Measurements from ENCODE around the gene JOSD2. TPM values are rescaled to one million over a fixed set of nuclear protein-coding genes. Genes with fewer than 3 reads are reported as not detected.

Gene JOSD2
- polyA plus RNA-seq, 3 donors from 2014 or later, result 21.4 to 28.2 (median 26.1) TPM

- Mint-ChIP-seq H3K4me1 (peaks cover 11 to 18% of the 10 kb centered on the region in 2 donors), H3K27ac (peak overlapping the region in 3 of 6 donors; percentile 39 to 66 (median 45)), H3K9me3 (no peaks in the 10 kb centered on the region), H3K36me3 (no peaks in the 10 kb centered on the region), H3K4me3 (peak overlapping the region in 2 of 5 donors; percentile 43 to 44), H3K27me3 (ENCODE audit: low read depth in 3 of 3) (peaks cover 7 to 10% (median 7%) of the 10 kb centered on the region in 3 donors)
- DNase-seq, result no peak
Measured at GRCh38 chr19:50514346-50515167, 3.6 kb upstream of the JOSD2 start.

DNA sequence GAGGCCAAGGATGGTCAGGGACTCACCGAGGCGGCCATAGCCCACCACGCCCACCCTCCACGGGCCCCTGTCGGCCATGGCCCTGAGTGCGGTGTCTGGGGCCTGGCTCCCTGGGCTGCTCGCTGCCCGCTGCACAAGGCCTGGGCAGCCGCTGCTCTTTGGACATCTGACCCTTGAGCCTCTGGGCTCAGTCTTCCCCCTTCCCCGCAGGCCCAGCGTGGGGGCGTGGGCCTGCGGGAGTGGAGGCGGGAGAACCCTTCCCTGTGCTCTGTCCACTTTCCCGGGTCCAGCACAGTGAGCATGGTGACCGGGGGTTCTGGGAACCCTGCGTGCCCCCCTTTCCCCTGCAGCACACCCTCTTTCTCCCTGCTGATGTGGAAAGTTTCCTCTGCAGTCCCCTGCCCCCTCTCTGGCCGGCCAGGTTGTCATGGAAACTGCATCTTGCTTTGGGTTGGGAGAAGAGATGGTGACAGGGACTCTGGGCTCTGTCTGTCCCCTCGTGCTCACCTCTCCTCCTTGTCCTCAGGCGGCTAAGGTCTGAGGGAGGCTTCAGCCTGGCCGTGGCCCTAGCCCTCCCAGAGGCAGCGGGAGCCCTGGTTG, 2.9 kb upstream of the JOSD2 start, which contains the start of gene ASPDH:
Gene ASPDH, minus strand, starts transcription at position 168 of the 600 bp plus-strand sequence. Its CDS starts 90 bp downstream, at position 78.
- peaks cover 5 to 10% (median 8%) of the 10 kb centered on the region in 3 donors for H3K27me3 Mint-ChIP-seq (ENCODE audit: low read depth in 3 of 3)
- H3K4me3 Mint-ChIP-seq, result peak within 1 kb of the TSS in 3 of 5 donors; percentile 43 to 51 (median 44)

DNA sequence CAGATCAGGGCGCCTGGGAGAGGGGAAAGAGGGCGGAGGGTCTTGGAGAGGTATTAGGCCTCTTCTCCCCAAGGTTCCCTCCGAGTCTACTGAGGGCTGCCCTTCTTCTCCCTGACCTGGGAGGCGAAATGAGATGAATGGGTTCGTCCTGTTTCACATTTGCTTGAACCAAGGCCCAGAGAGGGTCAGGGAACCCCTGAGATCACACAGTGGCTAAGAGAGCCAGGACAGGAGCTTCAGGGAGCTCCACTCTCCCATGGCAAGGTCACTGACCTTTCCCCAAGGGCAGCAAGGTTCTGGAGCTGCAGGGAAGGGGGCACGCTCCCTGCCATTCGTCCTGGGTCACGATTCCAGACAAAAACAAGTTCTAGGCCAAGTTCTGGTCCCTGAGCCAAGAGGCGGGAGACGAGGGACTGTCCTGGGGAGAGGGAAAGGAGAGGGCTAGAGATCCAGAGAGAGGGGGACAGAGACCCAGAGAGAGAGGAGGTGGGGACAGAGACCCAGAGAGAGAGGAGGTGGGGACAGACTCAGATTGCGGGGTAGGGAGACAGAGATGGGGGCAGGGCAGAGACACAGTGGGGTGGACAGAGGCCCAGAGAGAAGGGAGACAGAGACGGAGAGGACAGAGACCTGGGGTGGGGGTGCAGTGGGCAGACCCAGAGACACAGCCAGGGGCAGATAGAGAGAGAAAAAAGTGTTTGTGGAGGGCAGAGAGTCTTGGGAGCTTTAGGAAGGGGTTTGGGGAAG, 2.2 kb upstream of the JOSD2 start:
- Mint-ChIP-seq H3K27ac (peak overlapping the region in 3 of 6 donors; percentile 74 to 81 (median 80)), H3K4me1 (peaks cover 16 to 18% of the 10 kb centered on the region in 2 donors), H3K27me3 (ENCODE audit: low read depth in 3 of 3) (peaks cover 5 to 10% (median 8%) of the 10 kb centered on the region in 3 donors), H3K9me3 (no peaks in the 10 kb centered on the region), H3K36me3 (no peaks in the 10 kb centered on the region), H3K4me3 (peak overlapping the region in 2 of 5 donors; percentile 25 to 51)
- no peak for DNase-seq

More for the DNA sequence above, 2.9 kb upstream of the JOSD2 start, which contains the start of gene ASPDH:
- no peaks in the 10 kb centered on the region for H3K36me3 Mint-ChIP-seq
- DNase-seq, result no peak
- H3K27ac Mint-ChIP-seq, result peak within 1 kb of the TSS in 5 of 6 donors; percentile 39 to 81 (median 74)
- peaks cover 14 to 18% of the 10 kb centered on the region in 2 donors for H3K4me1 Mint-ChIP-seq
- no peaks in the 10 kb centered on the region for H3K9me3 Mint-ChIP-seq

DNA sequence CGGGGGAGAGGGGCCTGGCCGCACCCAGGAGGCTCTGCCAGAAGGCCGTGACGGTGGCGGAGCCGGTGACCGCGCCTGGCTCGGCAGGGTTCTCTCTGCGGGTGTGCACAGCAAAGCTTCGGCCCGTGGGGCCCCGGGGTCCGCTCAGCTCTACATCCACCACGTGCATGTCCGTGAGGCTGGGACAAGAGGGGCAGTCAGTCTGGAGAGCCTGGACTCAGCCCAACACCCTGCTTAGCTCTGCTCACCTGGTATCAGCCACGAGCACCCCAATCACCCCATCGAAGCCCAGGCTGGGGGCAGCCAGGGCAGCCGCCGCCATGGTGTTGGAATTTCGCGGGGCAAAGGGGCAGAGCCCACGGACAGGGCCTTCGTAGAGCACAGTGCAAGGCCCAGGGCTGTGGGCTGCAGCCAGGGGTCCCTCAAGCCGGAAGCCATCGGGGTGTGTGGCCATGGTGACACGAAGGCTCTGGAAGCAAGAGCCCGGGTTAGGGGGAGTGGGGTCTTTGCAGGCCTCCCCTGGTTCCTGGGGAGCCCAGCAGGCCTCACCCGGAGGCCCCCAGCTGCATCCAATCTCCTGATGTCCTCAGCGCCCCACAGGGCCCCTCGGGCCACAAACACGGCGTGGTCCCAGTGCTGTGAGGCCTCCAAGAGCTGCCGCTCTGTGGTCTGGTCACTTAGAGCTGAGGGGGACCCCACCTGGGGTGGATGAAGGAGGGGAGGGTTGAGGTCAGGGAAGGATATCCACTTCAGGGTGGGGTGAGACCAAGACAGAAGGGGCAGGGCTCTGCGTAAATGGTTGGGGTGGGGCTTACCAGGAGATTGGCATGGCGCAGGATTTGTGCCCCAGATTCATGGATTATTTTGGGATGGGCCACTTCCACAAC, 1.4 kb upstream of the JOSD2 start:
- Mint-ChIP-seq H3K27me3 (ENCODE audit: low read depth in 3 of 3) (peaks cover 5 to 10% (median 8%) of the 10 kb centered on the region in 3 donors), H3K9me3 (no peaks in the 10 kb centered on the region), H3K36me3 (no peaks in the 10 kb centered on the region), H3K4me1 (peaks cover 16 to 18% of the 10 kb centered on the region in 2 donors), H3K4me3 (no peak overlapping the region), H3K27ac (peak overlapping the region in 2 of 6 donors; percentile 24 to 94)
- no peak for DNase-seq

DNA sequence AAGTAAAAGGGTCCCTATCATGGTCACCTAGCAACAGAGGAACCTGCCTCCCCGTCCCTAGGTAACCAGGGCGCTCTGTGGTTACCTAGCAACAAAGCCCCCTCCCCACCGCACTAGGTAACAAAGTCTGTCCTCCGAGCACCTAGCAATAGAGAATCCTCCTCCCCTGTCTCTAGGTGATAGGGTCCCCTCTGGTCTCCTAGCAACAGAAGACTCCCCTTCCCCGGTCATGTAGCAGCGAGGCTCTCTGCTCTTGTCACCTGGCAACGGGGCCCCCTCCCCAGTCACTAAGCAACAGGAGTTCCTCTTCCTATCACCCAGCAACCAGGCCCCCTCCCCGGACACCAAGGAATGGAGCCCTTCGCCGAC, 307 bp downstream of the JOSD2 start:
- H3K9me3 Mint-ChIP-seq, result no peaks in the 10 kb centered on the region
- peak overlapping the region; percentile 88 to 96 (median 90) for H3K4me3 Mint-ChIP-seq
- H3K27ac Mint-ChIP-seq, result peak overlapping the region; percentile 84 to 98 (median 96)
- H3K4me1 Mint-ChIP-seq, result peaks cover 16 to 18% of the 10 kb centered on the region in 2 donors
- H3K27me3 Mint-ChIP-seq (ENCODE audit: low read depth in 3 of 3), result peaks cover 3 to 10% (median 8%) of the 10 kb centered on the region in 3 donors
- H3K36me3 Mint-ChIP-seq, result no peaks in the 10 kb centered on the region
- no peak for DNase-seq

GRCh38 chr19:50510121-50510670, 795 bp downstream of the JOSD2 start:
- H3K4me3 Mint-ChIP-seq, result peak overlapping the region; percentile 88 to 96 (median 90)

GRCh38 chr19:50509366-50509765, 1.6 kb downstream of the JOSD2 start:
- peak overlapping the region in 3 of 5 donors; percentile 36 to 62 (median 45) for H3K4me3 Mint-ChIP-seq
- H3K27me3 Mint-ChIP-seq (ENCODE audit: low read depth in 3 of 3), result peaks cover 2 to 10% (median 7%) of the 10 kb centered on the region in 3 donors
- H3K9me3 Mint-ChIP-seq, result no peaks in the 10 kb centered on the region
- no peak for DNase-seq
- peak overlapping the region in 4 of 6 donors; percentile 35 to 90 (median 52) for H3K27ac Mint-ChIP-seq
- H3K36me3 Mint-ChIP-seq, result no peaks in the 10 kb centered on the region
- peaks cover 16 to 18% of the 10 kb centered on the region in 2 donors for H3K4me1 Mint-ChIP-seq

More at GRCh38 chr19:50510121-50510670, 795 bp downstream of the JOSD2 start:
- Mint-ChIP-seq H3K9me3 (no peaks in the 10 kb centered on the region), H3K27me3 (ENCODE audit: low read depth in 3 of 3) (peaks cover 3 to 10% (median 8%) of the 10 kb centered on the region in 3 donors), H3K4me1 (peaks cover 16 to 18% of the 10 kb centered on the region in 2 donors), H3K27ac (peak overlapping the region; percentile 84 to 98 (median 96)), H3K36me3 (no peaks in the 10 kb centered on the region)
- DNase-seq, result no peak

- no peaks in the 10 kb centered on the region for H3K36me3 Mint-ChIP-seq
- H3K9me3 Mint-ChIP-seq, result no peaks in the 10 kb centered on the region
- peaks cover 16 to 18% of the 10 kb centered on the region in 2 donors for H3K4me1 Mint-ChIP-seq
- DNase-seq, result no peak
- peak overlapping the region in 4 of 5 donors; percentile 30 to 60 (median 44) for H3K4me3 Mint-ChIP-seq
- peaks cover 2 to 7% (median 6%) of the 10 kb centered on the region in 3 donors for H3K27me3 Mint-ChIP-seq (ENCODE audit: low read depth in 3 of 3)
- peak overlapping the region in 4 of 6 donors; percentile 51 to 77 (median 72) for H3K27ac Mint-ChIP-seq
Measured at GRCh38 chr19:50508843-50509190, 2.2 kb downstream of the JOSD2 start.

- no peaks in the 10 kb centered on the region for H3K36me3 Mint-ChIP-seq
- H3K4me3 Mint-ChIP-seq, result no peak overlapping the region
- peaks cover 16 to 18% of the 10 kb centered on the region in 2 donors for H3K4me1 Mint-ChIP-seq
- H3K9me3 Mint-ChIP-seq, result no peaks in the 10 kb centered on the region
- H3K27me3 Mint-ChIP-seq (ENCODE audit: low read depth in 3 of 3), result peaks cover 2 to 7% (median 6%) of the 10 kb centered on the region in 3 donors
- H3K27ac Mint-ChIP-seq, result no peak overlapping the region
- DNase-seq, result no peak
Measured at GRCh38 chr19:50507376-50507775, 3.6 kb downstream of the JOSD2 start.

- Mint-ChIP-seq H3K4me3 (no peak overlapping the region), H3K27me3 (ENCODE audit: low read depth in 3 of 3) (peaks cover 2 to 7% (median 4%) of the 10 kb centered on the region in 3 donors), H3K27ac (no peak overlapping the region), H3K4me1 (peaks cover 14 to 15% of the 10 kb centered on the region in 2 donors), H3K9me3 (no peaks in the 10 kb centered on the region), H3K36me3 (no peaks in the 10 kb centered on the region)
- DNase-seq, result no peak
Measured at GRCh38 chr19:50506700-50507099, 4.3 kb downstream of the JOSD2 start.

DNA sequence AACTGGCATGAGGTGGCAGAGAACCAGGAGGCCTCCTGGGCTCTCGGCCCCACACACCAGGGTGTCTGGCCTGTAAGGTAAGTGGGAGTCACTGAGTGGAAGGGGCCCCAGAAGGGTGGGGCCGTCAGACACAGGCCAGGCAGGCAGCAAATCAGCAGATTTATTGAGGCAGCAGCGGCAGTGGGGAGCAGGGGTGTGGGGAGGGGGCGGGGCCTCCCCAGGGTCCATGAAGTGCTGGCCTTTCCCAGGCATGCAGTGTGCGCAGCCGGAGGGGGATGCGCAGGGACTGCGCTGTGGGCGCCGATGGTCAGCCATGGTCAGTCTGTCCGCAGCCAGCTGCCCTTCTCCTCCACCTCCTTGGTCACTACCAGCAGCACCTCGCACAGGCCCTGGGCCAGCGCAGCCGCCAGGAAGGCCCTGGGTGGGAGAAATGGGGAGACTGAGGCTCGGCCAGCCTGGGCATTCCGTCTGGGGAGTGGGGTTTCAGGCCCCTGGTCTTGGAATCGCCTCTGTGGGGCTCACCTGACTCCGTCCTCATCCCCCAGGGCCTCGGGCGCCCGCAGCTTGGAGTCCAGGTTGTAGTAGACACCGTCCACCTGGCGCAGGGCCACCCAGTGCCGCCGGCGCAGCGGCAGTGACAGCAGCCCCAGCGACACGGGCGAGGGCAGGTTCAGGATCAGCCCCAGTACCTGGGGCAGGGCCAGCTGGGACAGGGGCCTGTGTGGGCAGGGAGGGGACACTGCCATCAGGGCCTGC, 5.0 kb downstream of the JOSD2 start:
- H3K9me3 Mint-ChIP-seq, result no peaks in the 10 kb centered on the region
- DNase-seq, result no peak
- H3K27me3 Mint-ChIP-seq (ENCODE audit: low read depth in 3 of 3), result peaks cover 0 to 1% (median 0%) of the 10 kb centered on the region in 3 donors
- H3K27ac Mint-ChIP-seq, result no peak overlapping the region
- no peaks in the 10 kb centered on the region for H3K36me3 Mint-ChIP-seq
- no peak overlapping the region for H3K4me3 Mint-ChIP-seq
- H3K4me1 Mint-ChIP-seq, result peaks cover 8 to 10% of the 10 kb centered on the region in 2 donors

Data from immature natural killer cell (primary cell).